Endothelial cell of umbilical vein (primary cell): ENCODE data around the gene RAPGEF4. TPM values are rescaled to one million over a fixed set of nuclear protein-coding genes. Genes with fewer than 3 reads are reported as not detected.
A peak's percentile ranks its signal among the peaks of the same experiment; 100 is the strongest.

Experiments used
- BruUV-seq: library from RNA; stranded (reverse); fragments of 400-500 nt; replicated peaks from 2 replicates; lab custom pipeline; 2021; lab: Mats Ljungman, UMichigan
- CTCF ChIA-PET: fragments of 300-600, 350-600 bp; sonication (Branson Sonifier 250); formaldehyde crosslinking; loops from one replicate; lab custom pipeline; 2021; ENCODE audit warnings: antibody characterized with exemption, inconsistent platforms; lab: Charles Lee
- POLR2A ChIA-PET: fragments of 300-600, 350-600 bp; sonication (Branson Sonifier 250); formaldehyde crosslinking; loops from one replicate; lab custom pipeline; 2021; ENCODE audit warnings: antibody characterized with exemption, inconsistent platforms; lab: Charles Lee
- DNase-seq: peaks from one replicate; pipeline ENCODE4 v3.0.0-alpha.2; 2011; ENCODE audit warnings: low read depth, low spot score
- FAIRE-seq: peaks from 2 replicates; lab custom pipeline; 2011; peaks lifted over from hg19 to GRCh38; lab: Jason Lieb, UNC
- H2AFZ ChIP-seq: 2 replicates; pipeline ENCODE4 v1.6.0; 2012; ENCODE audit warnings: low read depth, low read length, control low read depth, inconsistent platforms
- H3K27ac ChIP-seq: 2 replicates; pipeline ENCODE4 v1.5.1; 2011; ENCODE audit warnings: low read depth, mild to moderate bottlenecking, control low read depth, low read length, moderate library complexity; ENCODE audit not compliant: insufficient read depth
- H3K27me3 ChIP-seq, 2 experiments: 2 replicates each; pipeline versions ENCODE4 v1.6.0 to v1.6.1; 2011; ENCODE audit warnings: low read length in 2 of 2, mixed read lengths in 1 of 2; ENCODE audit not compliant: control insufficient read depth in 2 of 2, insufficient read depth in 2 of 2
- H3K36me3 ChIP-seq, 2 experiments: 2 replicates in 1 of 2; 3 replicates in 1 of 2; pipeline ENCODE4 v1.5.1; 2011; ENCODE audit warnings: low read length in 2 of 2, mild to moderate bottlenecking in 1 of 2, moderate library complexity in 1 of 2; ENCODE audit not compliant: control insufficient read depth in 2 of 2, insufficient read depth in 2 of 2; ENCODE audit errors: extremely low read depth in 1 of 2
- H3K4me1 ChIP-seq: 3 replicates; pipeline ENCODE4 v1.5.1; 2011; ENCODE audit warnings: mild to moderate bottlenecking, low read length; ENCODE audit not compliant: control insufficient read depth, insufficient read depth; ENCODE audit errors: extremely low read depth
- H3K4me2 ChIP-seq: 2 replicates; pipeline ENCODE4 v1.6.1; 2011; ENCODE audit warnings: low read length, control low read depth, mixed read lengths; ENCODE audit not compliant: insufficient read depth
- H3K4me3 ChIP-seq, 3 experiments: fragments of 200-600 bp in 1 of 3; sonication (generic), shearing (Covaris generic) in 1 of 3; replicated peaks in 1 of 3; 2 replicates each; pipeline ENCODE4 v1.5.1; 2011 to 2016; ENCODE audit warnings: control low read depth in 3 of 3, low read length in 3 of 3, mild to moderate bottlenecking in 2 of 3, inconsistent platforms in 1 of 3, low read depth in 1 of 3, moderate library complexity in 1 of 3; ENCODE audit not compliant: insufficient read depth in 1 of 3
- H3K79me2 ChIP-seq: 2 replicates; pipeline ENCODE4 v1.6.0; 2012; ENCODE audit warnings: low read length, inconsistent platforms; ENCODE audit not compliant: control insufficient read depth, insufficient read depth
- H3K9ac ChIP-seq: replicated peaks from 2 replicates; pipeline ENCODE3; 2011; ENCODE audit warnings: low read length, control low read depth; ENCODE audit not compliant: insufficient read depth; ENCODE audit errors: extremely low read depth
- H3K9me1 ChIP-seq: replicated peaks from 3 replicates; pipeline ENCODE4 v1.6.0; 2011; ENCODE audit warnings: mild to moderate bottlenecking, low read length; ENCODE audit not compliant: control insufficient read depth, insufficient read depth; ENCODE audit errors: extremely low read depth
- H3K9me3 ChIP-seq: replicated peaks from 2 replicates; pipeline ENCODE4 v1.5.1; 2012; ENCODE audit warnings: low read length, inconsistent platforms; ENCODE audit not compliant: control insufficient read depth, insufficient read depth
- H4K20me1 ChIP-seq: replicated peaks from 2 replicates; pipeline ENCODE3; 2011; ENCODE audit warnings: mild to moderate bottlenecking, low read length; ENCODE audit not compliant: control insufficient read depth, insufficient read depth; ENCODE audit errors: extremely low read depth
- CTCF ChIP-seq, 2 donors: IDR thresholded peaks; 1 replicate in 1 of 2; 2 replicates in 1 of 2; pipeline ENCODE4 v1.5.1; 2011; ENCODE audit warnings: low read length in 2 of 2, mild to moderate bottlenecking in 2 of 2, moderate library complexity in 2 of 2, control low read depth in 1 of 2, inconsistent platforms in 1 of 2, low read depth in 1 of 2; ENCODE audit not compliant: insufficient read depth in 1 of 2; ENCODE audit errors: extremely low read depth in 1 of 2
- EZH2 ChIP-seq: IDR thresholded peaks from 2 replicates; pipeline ENCODE4 v1.6.1; 2012; ENCODE audit warnings: borderline replicate concordance, low read depth, mild to moderate bottlenecking, moderate library complexity, low read length, inconsistent platforms; ENCODE audit not compliant: severe bottlenecking
- FOS ChIP-seq: IDR thresholded peaks from 2 replicates; pipeline ENCODE4 v1.6.1; 2011; ENCODE audit warnings: mild to moderate bottlenecking, low read length, moderate library complexity, borderline replicate concordance; ENCODE audit not compliant: insufficient read depth
- GATA2 ChIP-seq: IDR thresholded peaks from 2 replicates; pipeline ENCODE4 v1.7.0; 2011; ENCODE audit warnings: low read depth, mild to moderate bottlenecking, moderate library complexity, mixed read lengths, low read length; ENCODE audit not compliant: insufficient read length, insufficient read depth
- JUN ChIP-seq: IDR thresholded peaks from 2 replicates; pipeline ENCODE4 v1.6.1; 2011; ENCODE audit warnings: borderline replicate concordance, low read depth; ENCODE audit not compliant: insufficient read length, insufficient read depth
- MAX ChIP-seq: IDR thresholded peaks from 2 replicates; pipeline ENCODE4 v1.6.1; 2011; ENCODE audit not compliant: insufficient read depth, insufficient read length
- MYC ChIP-seq: IDR thresholded peaks from one replicate; pipeline ENCODE4 v1.6.1; 2011; ENCODE audit warnings: mild to moderate bottlenecking, low read depth, low read length
- POLR2A ChIP-seq: IDR thresholded peaks from 2 replicates; pipeline ENCODE4 v1.6.1; 2012; ENCODE audit warnings: low read depth, mild to moderate bottlenecking, control low read depth, low read length
- POLR2AphosphoS5 ChIP-seq: IDR thresholded peaks from 2 replicates; pipeline ENCODE4 v1.6.1; 2012; ENCODE audit warnings: low read depth, mild to moderate bottlenecking, control low read depth, low read length, moderate library complexity; ENCODE audit not compliant: insufficient read depth
- dilution Hi-C: fragments of 300-500 bp; cut with MboI; formaldehyde crosslinking; loops from one replicate; pipeline ENCODE4 v1.15.0; 2019; ENCODE audit warnings: low sequenced_read_pairs; ENCODE audit not compliant: extremely low pct_ligation_motif_present
- intact Hi-C: fragments of 100-400 bp; cut with micrococcal nuclease; formaldehyde crosslinking; loops from one replicate; pipeline ENCODE4 v1.10.0; 2022
- polyA plus RNA-seq, 4 experiments: library from polyadenylated mRNA; depleted of rRNA in 3 of 4; stranded (reverse) in 3 of 4; unstranded in 1 of 4; fragments of >200 nt; gene quantifications; 2 replicates each; pipeline versions ENCODE4 v1.2.1 to v1.2.3, GENCODE V29; 2011 to 2012; ENCODE audit warnings: missing spikeins in 1 of 4
- total RNA-seq: library from RNA; stranded (reverse); gene quantifications from 2 replicates; pipeline ENCODE4 v1.2.3, GENCODE V29; 2021

Gene RAPGEF4
- total and polyA plus RNA-seq, 2 donors (not counting 3 experiments of a cell fraction or from before 2014, with no cell fraction given), result 7.2 to 9.2 TPM

- POLR2A ChIA-PET, result no interaction called here
- Histone ChIP-seq H3K36me3 (peaks cover 0 to 2% of the 10 kb centered on the region in 2 experiments), H2AFZ (no peak overlapping the region), H3K79me2 (no peaks in the 10 kb centered on the region), H3K9ac (no peak overlapping the region), H3K4me2 (no peak overlapping the region), H3K4me3 (no peak overlapping the region), H3K4me1 (peaks cover 9% of the 10 kb centered on the region), H3K9me3 (peaks cover 2% of the 10 kb centered on the region), H3K27me3 (no peaks in the 10 kb centered on the region), H3K9me1 (no peaks in the 10 kb centered on the region), H3K27ac (no peak overlapping the region), H4K20me1 (no peaks in the 10 kb centered on the region)
- dilution Hi-C loops (no loop called here), intact Hi-C loops (no loop called here)
- BruUV-seq, result no TSS peak
- CTCF ChIA-PET, result interaction anchor here (2.0 kb wide), 1 partner anchor 67 kb away, joined by 7 read pairs; no protein-coding TSS in a partner anchor
- DNase-seq (peak; percentile 18), FAIRE-seq (no peak)
- TF ChIP-seq POLR2A (no peak), FOS (no peak), POLR2AphosphoS5 (no peak), JUN (no peak)
Measured at GRCh38 chr2:172998547-172999272, 263.1 kb downstream of the RAPGEF4 start.

GRCh38 chr2:172999641-173000386, 264.2 kb downstream of the RAPGEF4 start:
- FAIRE-seq (no peak), DNase-seq (no peak)
- ChIA-PET POLR2A (no interaction called here), CTCF (interaction anchor here (0.8 to 1.0 kb wide), 2 partner anchors 9 to 68 kb away, joined by 3 read pairs; no protein-coding TSS in a partner anchor)
- TF ChIP-seq JUN (no peak), MAX (no peak), EZH2 (no peak), MYC (no peak), CTCF (IDR thresholded peaks at IDR 0.05; ENCODE audit: extremely low read depth in 1 of 2, insufficient read depth in 1 of 2, low read depth in 1 of 2, low read length in 2 of 2) (no peak), FOS (no peak), POLR2AphosphoS5 (no peak), GATA2 (no peak), POLR2A (no peak)
- no peak overlapping the region for H3K27ac ChIP-seq
- peaks cover 9% of the 10 kb centered on the region for H3K4me1 ChIP-seq
- H2AFZ ChIP-seq, result no peak overlapping the region
- intact Hi-C loops, result no loop called here
- no peak overlapping the region for H3K4me3 ChIP-seq
- H3K9ac ChIP-seq, result no peak overlapping the region
- peaks cover 2% of the 10 kb centered on the region for H3K9me3 ChIP-seq
- H3K79me2 ChIP-seq, result no peaks in the 10 kb centered on the region
- H3K36me3 ChIP-seq, result peaks cover 0 to 2% of the 10 kb centered on the region in 2 experiments
- H4K20me1 ChIP-seq, result no peaks in the 10 kb centered on the region
- H3K27me3 ChIP-seq, result no peaks in the 10 kb centered on the region
- no peaks in the 10 kb centered on the region for H3K9me1 ChIP-seq
- no peak overlapping the region for H3K4me2 ChIP-seq
- no TSS peak for BruUV-seq
- dilution Hi-C loops, result loop anchor here (25.0 kb wide), 1 partner anchor 212 kb away; no protein-coding TSS in a partner anchor
